ENCODE data around the gene CDH13.
A peak's percentile ranks its signal among the peaks of the same experiment; 100 is the strongest.

CDH13 gene

DNA sequence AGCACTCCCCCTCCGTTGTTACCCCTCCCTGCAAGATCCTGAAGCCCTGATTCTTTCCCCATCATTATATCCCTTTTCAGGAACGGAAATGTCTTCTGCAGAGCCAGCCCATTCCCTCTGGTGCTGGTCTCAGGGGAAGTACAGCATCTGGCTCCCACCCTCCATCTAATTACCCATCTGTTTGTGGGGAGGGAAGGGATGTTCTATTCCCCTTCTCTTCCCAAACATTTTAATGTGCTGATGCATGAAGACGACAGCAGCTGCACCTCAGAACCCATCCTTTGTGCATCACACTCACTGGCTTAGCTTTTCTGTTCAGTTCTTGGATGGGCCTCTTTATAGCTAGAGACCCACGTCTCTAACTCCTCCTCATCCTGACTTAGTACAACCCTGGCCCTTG is 367.2 kb downstream of the CDH13 start:
- ChIA-PET CTCF (interaction anchor here (1.5 kb wide), 1 partner anchor 119 kb away, joined by 5 read pairs; no protein-coding TSS in a partner anchor), POLR2A (no interaction called here)
- Histone ChIP-seq H3K27ac (ENCODE audit: extremely low read depth, low read depth, low read length) (no peak overlapping the region), H3K36me3 (ENCODE audit: control insufficient read depth in 2 of 2, insufficient read depth in 1 of 2, low read length in 2 of 2) (no peaks in the 10 kb centered on the region), H3K9me3 (ENCODE audit: control insufficient read depth, insufficient read depth, low read depth, low read length) (no peaks in the 10 kb centered on the region), H3K4me3 (ENCODE audit: low read depth, low read length) (no peak overlapping the region), H3K4me1 (ENCODE audit: control insufficient read depth, insufficient read depth, low read length) (peaks cover 2% of the 10 kb centered on the region; the same call in 1 of the 2 replicates)
- TF ChIP-seq ZNF404 (tag by site-specific recombination; IDR thresholded peaks at IDR 0.05) (no peak), ZNF561 (tag by site-specific recombination; IDR thresholded peaks at IDR 0.05; ENCODE audit: borderline replicate concordance) (no peak), GFI1B (tag by site-specific recombination; IDR thresholded peaks at IDR 0.05) (no peak), ZNF121 (tag by site-specific recombination; IDR thresholded peaks at IDR 0.05) (no peak), PRDM10 (tag by site-specific recombination; IDR thresholded peaks at IDR 0.05) (no peak), MEIS1 (CRISPR knock-in tag; IDR thresholded peaks at IDR 0.05; ENCODE audit: borderline replicate concordance) (no peak), ZFP41 (tag by site-specific recombination; IDR thresholded peaks at IDR 0.05; ENCODE audit: borderline replicate concordance) (no peak), ZNF112 (tag by site-specific recombination; IDR thresholded peaks at IDR 0.05) (no peak), OVOL3 (tag by site-specific recombination; IDR thresholded peaks at IDR 0.05) (no peak), ZSCAN16 (tag by site-specific recombination; IDR thresholded peaks at IDR 0.05) (no peak), ZNF354C (tag by site-specific recombination; IDR thresholded peaks at IDR 0.05; ENCODE audit: borderline replicate concordance, low read depth) (no peak)

DNA sequence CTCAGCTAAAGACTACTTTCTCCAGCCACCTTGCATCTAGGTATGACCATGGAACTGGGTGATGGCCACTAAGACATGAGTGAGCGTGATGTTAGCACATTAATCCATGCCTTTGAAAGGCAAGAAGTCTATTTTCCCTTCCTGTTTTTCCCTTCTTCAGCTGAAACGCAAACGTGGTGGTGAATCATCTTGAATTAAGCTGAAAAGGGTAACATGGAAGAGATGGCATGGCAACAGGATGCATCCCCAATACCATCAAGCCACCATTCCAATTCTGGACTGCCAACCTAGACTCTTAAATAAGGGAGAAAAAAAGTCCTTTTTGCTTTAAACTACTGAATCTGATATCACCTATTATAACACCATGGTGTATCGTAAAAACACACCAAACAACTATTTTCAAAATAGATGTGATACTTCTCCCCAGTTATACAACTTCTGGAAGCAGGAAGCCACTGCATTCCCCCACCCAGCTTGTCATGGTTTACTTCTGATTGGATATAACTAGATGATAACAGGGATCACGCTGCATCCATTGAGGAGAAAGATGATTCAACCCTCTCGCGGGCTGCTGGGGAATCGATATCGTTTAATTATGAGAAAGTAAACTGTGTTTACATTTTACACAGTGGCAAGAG is 368.6 kb downstream of the CDH13 start:
- TF ChIP-seq ZNF16 (tag by site-specific recombination; IDR thresholded peaks at IDR 0.05; ENCODE audit: low read depth) = no peak
- no peak for TF ChIP-seq ZNF580 (tag by site-specific recombination; IDR thresholded peaks at IDR 0.05)
- TF ChIP-seq GFI1B (tag by site-specific recombination; IDR thresholded peaks at IDR 0.05) = no peak
- TF ChIP-seq ZNF112 (tag by site-specific recombination; IDR thresholded peaks at IDR 0.05) = no peak
- TF ChIP-seq ZNF175 (tag by site-specific recombination; IDR thresholded peaks at IDR 0.05) = no peak
- no peak for TF ChIP-seq ZNF23 (tag by site-specific recombination; IDR thresholded peaks at IDR 0.05; ENCODE audit: borderline replicate concordance)
- no peak for TF ChIP-seq ZNF248 (tag by site-specific recombination; IDR thresholded peaks at IDR 0.05)
- TF ChIP-seq ZNF518A (tag by site-specific recombination; conservative IDR thresholded peaks at IDR 0.05; ENCODE audit: low read depth) = no peak
- TF ChIP-seq KLF7 (tag by site-specific recombination; IDR thresholded peaks at IDR 0.05; ENCODE audit: borderline replicate concordance) = no peak
- no peak for TF ChIP-seq ZBTB1 (tag by site-specific recombination; IDR thresholded peaks at IDR 0.05)
- no peak for TF ChIP-seq IKZF3 (tag by site-specific recombination; IDR thresholded peaks at IDR 0.05)
- TF ChIP-seq ZNF555 (tag by site-specific recombination; conservative IDR thresholded peaks at IDR 0.05) = no peak
- TF ChIP-seq ZNF621 (tag by site-specific recombination; IDR thresholded peaks at IDR 0.05) = no peak
- no peak for TF ChIP-seq BCL11B (tag by site-specific recombination; IDR thresholded peaks at IDR 0.05; ENCODE audit: low read depth)
- TF ChIP-seq ZNF404 (tag by site-specific recombination; IDR thresholded peaks at IDR 0.05) = no peak
- TF ChIP-seq SCRT1 (tag by site-specific recombination; IDR thresholded peaks at IDR 0.05; ENCODE audit: borderline replicate concordance) = no peak
- TF ChIP-seq ZNF510 (tag by site-specific recombination; IDR thresholded peaks at IDR 0.05; ENCODE audit: insufficient replicate concordance) = no peak
- no peak for TF ChIP-seq ZBTB17 (tag by site-specific recombination; IDR thresholded peaks at IDR 0.05)
- POLR2A ChIA-PET = no interaction called here
- H3K27ac ChIP-seq (ENCODE audit: extremely low read depth, low read depth, low read length) = peak overlapping the region; percentile 7; the same call in 1 of the 2 replicates

More for the DNA sequence above, 368.6 kb downstream of the CDH13 start:
- no peaks in the 10 kb centered on the region for H3K36me3 ChIP-seq (ENCODE audit: control insufficient read depth in 2 of 2, insufficient read depth in 1 of 2, low read length in 2 of 2)
- no peaks in the 10 kb centered on the region for H3K9me3 ChIP-seq (ENCODE audit: control insufficient read depth, insufficient read depth, low read depth, low read length)
- peaks cover 2% of the 10 kb centered on the region; the same call in 1 of the 2 replicates for H3K4me1 ChIP-seq (ENCODE audit: control insufficient read depth, insufficient read depth, low read length)
- CTCF ChIA-PET = interaction anchor here (0.6 to 1.5 kb wide), 2 partner anchors 118 to 408 kb away, joined by 3 to 5 read pairs; no protein-coding TSS in a partner anchor
- H3K4me3 ChIP-seq (ENCODE audit: low read depth, low read length) = no peak overlapping the region

All from HEK293 (cell line).